Suprapubic skin (tissue), 3 donors: ENCODE measurements around the gene IL5.

Experiments
- CTCF ChIP-seq, 2 donors: fragments of 200-600 bp in 1 of 2; fragments of 450-650 bp in 1 of 2; sonication (generic) in 1 of 2; IDR thresholded peaks; one replicate each; pipeline ENCODE4 v1.5.1; 2016 to 2019; ENCODE audit warnings: antibody characterized with exemption in 2 of 2, mild to moderate bottlenecking in 1 of 2, moderate library complexity in 1 of 2
- EP300 ChIP-seq: sonication (generic); formaldehyde crosslinking; IDR thresholded peaks from one replicate; pipeline ENCODE4 v1.6.1; 2017; ENCODE audit warnings: antibody characterized with exemption
- POLR2A ChIP-seq, 2 donors: fragments of 450-650 bp; IDR thresholded peaks; one replicate each; pipeline ENCODE4 v1.6.1; 2017; ENCODE audit warnings: antibody characterized with exemption in 2 of 2, mild to moderate bottlenecking in 2 of 2, moderate library complexity in 2 of 2

GRCh38 chr5:132506094-132506692 lies 37.1 kb downstream of the IL5 start:
- TF ChIP-seq CTCF (IDR thresholded peaks at IDR 0.05) (no peak), EP300 (no peak), POLR2A (IDR thresholded peaks at IDR 0.05) (no peak)
